OCI-LY3 (cell line): ENCODE results near the gene RGSL1.
A peak's percentile ranks its signal among the peaks of the same experiment; 100 is the strongest.

Experiments used
- H2AFZ ChIP-seq: fragments of 200-600, 300-600 bp; shearing (Covaris generic); 2 replicates; pipeline ENCODE4 v1.6.0; 2014; ENCODE audit warnings: antibody characterized with exemption, low read depth, low read length
- H3K27ac ChIP-seq: fragments of 200-600, 300-600 bp; sonication (generic); 2 replicates; pipeline ENCODE4 v1.5.1; 2014; ENCODE audit warnings: mild to moderate bottlenecking, low read length, moderate library complexity, mixed read lengths
- H3K27me3 ChIP-seq: fragments of 200-600, 300-600 bp; sonication (generic); 2 replicates; pipeline ENCODE4 v1.6.1; 2014; ENCODE audit warnings: low read depth, low read length, mixed read lengths
- H3K36me3 ChIP-seq: fragments of 200-600, 300-600 bp; sonication (generic); replicated peaks from 2 replicates; pipeline ENCODE3; 2014; ENCODE audit warnings: low read depth, low read length, mixed read lengths
- H3K4me1 ChIP-seq: fragments of 300-600, 200-600 bp; sonication (generic); 2 replicates; pipeline ENCODE4 v1.6.1; 2014; ENCODE audit warnings: low read length, mixed read lengths
- H3K4me2 ChIP-seq: fragments of 200-600, 300-600 bp; sonication (generic); 2 replicates; pipeline ENCODE4 v1.6.1; 2014; ENCODE audit warnings: low read length, mixed read lengths
- H3K4me3 ChIP-seq: fragments of 300-600, 200-600 bp; sonication (generic); 2 replicates; pipeline ENCODE4 v1.5.1; 2014; ENCODE audit warnings: antibody characterized with exemption, mild to moderate bottlenecking, low read length, moderate library complexity
- H3K79me2 ChIP-seq: fragments of 300-600, 200-600 bp; shearing (Covaris generic); 2 replicates; pipeline ENCODE4 v1.6.1; 2014; ENCODE audit warnings: mild to moderate bottlenecking, low read length, mixed read lengths
- H3K9ac ChIP-seq: fragments of 300-600, 200-600 bp; shearing (Covaris generic); 2 replicates; pipeline ENCODE4 v1.6.0; 2014; ENCODE audit warnings: mild to moderate bottlenecking, low read length, moderate library complexity
- H3K9me3 ChIP-seq: fragments of 200-600, 300-600 bp; shearing (Covaris generic); 2 replicates; pipeline ENCODE4 v1.6.1; 2014; ENCODE audit warnings: low read length, mixed read lengths; ENCODE audit not compliant: insufficient read depth
- H4K20me1 ChIP-seq: fragments of 200-600, 300-600 bp; sonication (generic); 2 replicates; pipeline ENCODE4 v1.6.1; 2016; ENCODE audit warnings: low read length, mixed read lengths; ENCODE audit not compliant: insufficient read depth
- EZH2phosphoT487 ChIP-seq: fragments of 200-600 bp; shearing (Covaris generic); IDR thresholded peaks from 2 replicates; pipeline ENCODE4 v1.6.1; 2018; ENCODE audit warnings: antibody characterized with exemption, mixed run types, low read depth
- TF ChIP-seq, protein P1 (sequence below): fragments of 200-600, 300-600 bp; sonication (generic); IDR thresholded peaks from 2 replicates; pipeline ENCODE4 v1.5.1; 2014; ENCODE audit warnings: antibody characterized with exemption, low read length, low read depth

Gene RGSL1

DNA sequence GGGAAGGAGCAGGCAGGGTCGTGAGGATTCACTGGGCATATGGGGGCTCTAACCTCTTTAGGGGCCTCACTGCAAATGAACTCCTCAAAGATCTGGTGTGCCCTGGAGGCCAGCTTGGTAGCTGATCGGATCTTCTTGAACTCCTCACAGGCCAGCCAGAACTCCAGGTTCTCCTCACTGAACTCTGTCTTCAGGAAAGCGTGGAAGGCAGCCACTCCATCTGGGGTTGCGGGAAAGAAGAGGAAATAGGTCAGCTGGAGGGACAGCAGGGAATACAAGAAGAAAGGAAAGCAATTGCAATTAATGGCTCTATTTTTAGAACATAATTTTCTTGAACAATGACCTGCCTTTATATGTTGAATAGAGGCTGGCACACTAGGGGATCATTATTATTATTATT, 152.0 kb downstream of the RGSL1 start:
- Histone ChIP-seq H3K4me2 (no peak overlapping the region), H3K79me2 (peaks cover 11% of the 10 kb centered on the region), H3K4me3 (no peak overlapping the region), H3K9me3 (no peaks in the 10 kb centered on the region), H3K36me3 (peaks cover 33% of the 10 kb centered on the region), H2AFZ (no peak overlapping the region), H3K27me3 (peaks cover 13% of the 10 kb centered on the region), H3K4me1 (peaks cover 18% of the 10 kb centered on the region), H4K20me1 (no peaks in the 10 kb centered on the region), H3K9ac (no peak overlapping the region), H3K27ac (no peak overlapping the region)
- TF ChIP-seq, protein P1, sequence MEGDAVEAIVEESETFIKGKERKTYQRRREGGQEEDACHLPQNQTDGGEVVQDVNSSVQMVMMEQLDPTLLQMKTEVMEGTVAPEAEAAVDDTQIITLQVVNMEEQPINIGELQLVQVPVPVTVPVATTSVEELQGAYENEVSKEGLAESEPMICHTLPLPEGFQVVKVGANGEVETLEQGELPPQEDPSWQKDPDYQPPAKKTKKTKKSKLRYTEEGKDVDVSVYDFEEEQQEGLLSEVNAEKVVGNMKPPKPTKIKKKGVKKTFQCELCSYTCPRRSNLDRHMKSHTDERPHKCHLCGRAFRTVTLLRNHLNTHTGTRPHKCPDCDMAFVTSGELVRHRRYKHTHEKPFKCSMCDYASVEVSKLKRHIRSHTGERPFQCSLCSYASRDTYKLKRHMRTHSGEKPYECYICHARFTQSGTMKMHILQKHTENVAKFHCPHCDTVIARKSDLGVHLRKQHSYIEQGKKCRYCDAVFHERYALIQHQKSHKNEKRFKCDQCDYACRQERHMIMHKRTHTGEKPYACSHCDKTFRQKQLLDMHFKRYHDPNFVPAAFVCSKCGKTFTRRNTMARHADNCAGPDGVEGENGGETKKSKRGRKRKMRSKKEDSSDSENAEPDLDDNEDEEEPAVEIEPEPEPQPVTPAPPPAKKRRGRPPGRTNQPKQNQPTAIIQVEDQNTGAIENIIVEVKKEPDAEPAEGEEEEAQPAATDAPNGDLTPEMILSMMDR = no peak
- TF ChIP-seq EZH2phosphoT487 = no peak

DNA sequence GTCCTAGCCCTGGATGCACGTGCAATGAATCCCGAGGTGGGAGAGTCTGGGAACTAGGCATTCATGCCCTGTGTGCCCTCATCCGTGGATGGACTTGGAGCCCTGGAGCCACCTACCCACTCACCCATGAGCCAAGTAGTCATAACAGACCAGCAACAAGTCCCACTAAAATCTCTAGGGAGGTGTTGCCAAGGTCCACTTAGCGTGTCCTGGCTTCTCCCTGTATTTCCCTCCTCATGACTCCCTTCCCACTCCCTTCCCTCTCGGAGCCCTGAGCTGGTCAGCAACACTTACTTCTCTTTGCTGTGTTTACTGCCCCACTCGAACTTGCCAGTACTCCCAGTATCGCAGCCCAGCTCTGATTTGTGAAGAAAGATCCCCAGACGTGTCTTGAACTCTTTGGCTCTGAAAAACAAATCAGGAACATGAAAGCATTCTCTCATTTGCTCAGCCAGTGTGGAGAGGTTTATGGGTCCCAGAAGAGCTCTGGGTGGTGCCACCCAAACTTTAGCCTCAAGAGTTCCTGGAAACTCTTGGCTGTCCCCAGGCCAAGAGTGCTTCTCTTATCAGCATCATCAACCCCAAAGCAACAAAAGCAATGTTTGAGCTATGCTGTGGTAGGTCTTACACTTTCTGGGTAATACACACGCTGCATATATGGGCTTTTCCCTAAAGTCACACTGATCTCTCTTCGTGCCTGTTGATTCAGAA, 153.1 kb downstream of the RGSL1 start:
- H2AFZ ChIP-seq = no peak overlapping the region

DNA sequence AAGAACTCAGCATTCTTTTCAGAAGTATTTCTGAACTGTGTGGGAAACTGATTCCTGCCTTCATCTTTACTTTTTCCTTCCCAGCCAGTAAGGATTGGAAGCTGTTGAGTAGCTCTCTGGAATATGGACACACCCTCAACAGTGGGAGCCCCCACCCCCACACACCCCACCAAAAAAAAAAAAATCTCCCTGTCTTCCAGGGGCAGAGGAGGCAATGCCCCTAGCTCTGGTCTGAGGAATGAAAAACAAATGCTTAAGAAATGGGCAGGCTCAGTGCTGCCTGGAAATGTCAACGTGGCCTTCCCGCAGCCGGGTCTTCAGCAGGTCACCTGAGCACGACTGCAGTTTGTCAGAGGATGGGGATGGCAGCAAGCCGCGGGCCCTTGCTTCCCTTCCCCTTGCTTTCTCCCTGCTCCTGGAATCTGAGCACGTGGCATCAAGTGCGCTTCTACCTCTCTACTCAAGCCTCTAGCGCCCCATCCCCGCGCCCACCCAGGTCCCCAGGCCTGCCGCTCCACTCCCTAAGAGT, 153.8 kb downstream of the RGSL1 start:
- Histone ChIP-seq H3K27me3 (peaks cover 13% of the 10 kb centered on the region), H3K4me3 (peak overlapping the region; percentile 86), H3K4me1 (peaks cover 18% of the 10 kb centered on the region), H4K20me1 (no peaks in the 10 kb centered on the region), H3K9ac (peak overlapping the region; percentile 72), H3K4me2 (peak overlapping the region; percentile 93), H3K9me3 (no peaks in the 10 kb centered on the region), H3K79me2 (peaks cover 11% of the 10 kb centered on the region), H2AFZ (peak overlapping the region; percentile 78), H3K27ac (no peak overlapping the region), H3K36me3 (peaks cover 31% of the 10 kb centered on the region)
- TF ChIP-seq EZH2phosphoT487 = no peak
- TF ChIP-seq, protein P1 = no peak

More for the DNA sequence above, 153.1 kb downstream of the RGSL1 start:
- H3K4me2 ChIP-seq = peak overlapping the region; percentile 93
- peak overlapping the region; percentile 72 for H3K9ac ChIP-seq
- H3K79me2 ChIP-seq = peaks cover 11% of the 10 kb centered on the region
- no peak overlapping the region for H3K27ac ChIP-seq
- TF ChIP-seq, protein P1 = no peak
- no peak for TF ChIP-seq EZH2phosphoT487
- peaks cover 33% of the 10 kb centered on the region for H3K36me3 ChIP-seq
- no peaks in the 10 kb centered on the region for H4K20me1 ChIP-seq
- H3K9me3 ChIP-seq = no peaks in the 10 kb centered on the region
- peak overlapping the region; percentile 86 for H3K4me3 ChIP-seq
- H3K4me1 ChIP-seq = peaks cover 18% of the 10 kb centered on the region
- H3K27me3 ChIP-seq = peaks cover 13% of the 10 kb centered on the region
